HG03108 (cell line): Measurements from ENCODE around the gene CRYBG1.
"Not testable (repeated sequence)": the region's sequence is repeated elsewhere in the genome, so short reads cannot be mapped to it uniquely, and the experiment has no call there.

Experiments
- ATAC-seq: cut with Tn5 transposase; IDR thresholded peaks from one replicate; pipeline ENCODE4 v1.9.1; 2021; ENCODE audit warnings: moderate library complexity; ENCODE audit not compliant: unreplicated experiment

The CRYBG1 gene

GRCh38 chr6:106372838-106373501 lies 12.5 kb downstream of the CRYBG1 start:
- no peak for ATAC-seq

- ATAC-seq, result no peak
Measured at GRCh38 chr6:106373502-106374239, 13.2 kb downstream of the CRYBG1 start.

GRCh38 chr6:106377061-106377540 lies 16.6 kb downstream of the CRYBG1 start:
- no peak for ATAC-seq

GRCh38 chr6:106379951-106380350 lies 19.4 kb downstream of the CRYBG1 start:
- ATAC-seq, result no peak

DNA sequence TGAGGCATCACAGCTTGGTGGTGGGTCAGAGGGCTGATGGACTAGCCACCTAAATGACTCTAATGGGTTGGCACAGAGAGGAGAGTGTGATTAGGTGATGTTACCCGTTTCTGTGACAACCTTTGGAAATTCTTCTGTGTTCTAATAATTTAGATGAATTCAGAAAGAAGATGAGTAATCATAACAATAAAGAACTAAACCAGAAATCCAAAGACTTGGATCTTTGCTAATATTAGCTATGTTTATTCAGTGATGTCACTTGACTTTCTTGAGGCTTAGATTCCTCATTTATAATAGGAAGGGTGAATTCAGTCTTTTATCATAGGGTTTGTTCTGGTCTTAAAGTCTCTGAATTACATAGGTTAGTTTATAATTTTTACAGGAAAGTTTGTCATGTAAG lies 19.9 kb downstream of the CRYBG1 start:
- ATAC-seq, result no peak

DNA sequence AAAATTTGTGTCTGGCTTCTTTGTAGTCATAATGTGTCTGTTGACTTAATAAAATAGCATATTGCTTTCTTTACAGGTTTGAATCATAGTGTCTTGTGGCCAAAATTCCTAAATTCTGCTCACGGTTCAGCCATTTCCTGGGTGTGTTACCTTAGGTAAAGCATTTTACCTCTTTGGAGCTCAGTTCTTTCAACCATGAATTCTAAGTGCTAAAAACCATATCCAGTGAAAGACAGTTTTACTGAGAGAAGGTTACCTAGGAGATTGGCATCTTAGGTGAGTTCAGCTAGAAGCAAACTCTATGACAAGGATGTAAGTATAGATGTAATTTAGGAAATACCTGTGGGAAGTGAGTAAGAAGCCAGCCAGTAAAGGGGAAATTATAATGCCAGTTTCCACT lies 20.7 kb downstream of the CRYBG1 start:
- no peak for ATAC-seq

DNA sequence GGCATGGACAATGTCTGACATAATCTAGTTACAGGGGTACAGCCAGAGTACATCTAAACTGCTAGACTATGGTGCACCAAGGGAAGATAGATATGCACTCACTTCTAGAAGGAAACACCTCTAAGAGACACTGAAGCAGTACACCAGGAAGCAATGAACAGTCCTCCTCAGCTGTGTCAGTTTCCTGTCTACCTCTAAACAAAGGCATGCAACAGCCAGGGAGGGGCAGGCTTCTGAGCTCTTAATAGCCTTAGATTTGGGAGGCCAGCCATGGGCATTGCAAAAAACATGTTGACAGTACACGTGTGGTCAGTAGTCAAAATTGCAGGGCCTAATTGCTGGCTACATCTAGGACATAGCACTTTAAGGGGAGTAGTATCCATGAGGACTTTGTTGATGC lies 21.4 kb downstream of the CRYBG1 start:
- no peak for ATAC-seq

DNA sequence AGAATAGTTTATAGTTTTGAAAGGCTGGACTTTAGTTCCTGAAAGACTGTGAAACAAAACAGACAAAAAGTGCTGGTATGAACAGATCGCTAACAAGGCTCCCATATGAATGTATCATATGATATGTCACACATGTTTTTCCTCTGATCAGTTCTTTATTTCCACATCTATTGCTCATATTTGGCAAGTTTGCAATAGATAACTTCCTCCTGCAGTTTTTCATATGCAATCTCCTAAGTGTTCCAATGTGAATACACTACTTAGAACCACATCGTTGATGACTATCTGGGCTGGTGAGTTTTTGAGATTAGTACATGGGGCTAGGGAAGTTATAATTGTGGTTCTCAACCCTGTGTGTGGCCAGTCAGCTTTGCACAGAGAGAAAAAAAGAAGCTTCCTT lies 23.1 kb downstream of the CRYBG1 start:
- ATAC-seq, result no peak

- no peak for ATAC-seq
Measured at GRCh38 chr6:106385530-106385929, 25.0 kb downstream of the CRYBG1 start.

GRCh38 chr6:106387875-106388274 lies 27.4 kb downstream of the CRYBG1 start:
- ATAC-seq, result no peak

GRCh38 chr6:106390088-106390487 lies 29.6 kb downstream of the CRYBG1 start:
- no peak for ATAC-seq

GRCh38 chr6:106396426-106397220 lies 36.1 kb downstream of the CRYBG1 start:
- no peak for ATAC-seq

DNA sequence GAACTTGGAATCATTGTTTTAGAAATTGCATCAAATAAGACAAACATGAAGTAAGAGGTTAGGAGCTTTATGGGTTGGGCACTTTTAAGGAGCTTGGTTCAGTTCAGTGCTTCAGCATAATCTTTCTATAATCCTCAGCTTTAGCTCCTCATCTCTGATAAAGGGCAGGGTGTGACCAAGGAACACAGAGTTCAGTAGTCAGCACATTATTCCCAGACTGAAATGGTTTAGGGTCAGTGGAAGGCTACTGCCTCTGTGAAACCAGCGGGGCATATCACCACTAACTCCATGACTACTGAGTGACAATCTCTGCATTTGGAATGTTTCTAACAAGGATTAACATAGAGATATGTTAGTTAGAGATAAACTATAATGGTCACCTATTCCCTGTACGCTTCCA lies 36.9 kb downstream of the CRYBG1 start:
- no peak for ATAC-seq

- ATAC-seq, result no peak
Measured at GRCh38 chr6:106398621-106399020, 38.1 kb downstream of the CRYBG1 start.

- ATAC-seq, result not testable (repeated sequence)
Measured at GRCh38 chr6:106405044-106405443, 44.5 kb downstream of the CRYBG1 start.

- no peak for ATAC-seq
Measured at GRCh38 chr6:106411056-106411455, 50.5 kb downstream of the CRYBG1 start.

- no peak for ATAC-seq
Measured at GRCh38 chr6:106411643-106412200, 51.2 kb downstream of the CRYBG1 start.

- no peak for ATAC-seq
Measured at GRCh38 chr6:106413016-106413415, 52.5 kb downstream of the CRYBG1 start.

- ATAC-seq, result no peak
Measured at GRCh38 chr6:106413722-106414121, 53.2 kb downstream of the CRYBG1 start.

GRCh38 chr6:106415921-106416320 lies 55.4 kb downstream of the CRYBG1 start:
- no peak for ATAC-seq

- ATAC-seq, result no peak
Measured at GRCh38 chr6:106417572-106418147, 57.1 kb downstream of the CRYBG1 start.
